ENCODE data around the gene TMEM117. TPM values are rescaled to one million over a fixed set of nuclear protein-coding genes. Genes with fewer than 3 reads are reported as not detected.
A peak's percentile ranks its signal among the peaks of the same experiment; 100 is the strongest.

TMEM117 gene
- total RNA-seq, 1 experiment from 2014 or later = 5.9 TPM

DNA sequence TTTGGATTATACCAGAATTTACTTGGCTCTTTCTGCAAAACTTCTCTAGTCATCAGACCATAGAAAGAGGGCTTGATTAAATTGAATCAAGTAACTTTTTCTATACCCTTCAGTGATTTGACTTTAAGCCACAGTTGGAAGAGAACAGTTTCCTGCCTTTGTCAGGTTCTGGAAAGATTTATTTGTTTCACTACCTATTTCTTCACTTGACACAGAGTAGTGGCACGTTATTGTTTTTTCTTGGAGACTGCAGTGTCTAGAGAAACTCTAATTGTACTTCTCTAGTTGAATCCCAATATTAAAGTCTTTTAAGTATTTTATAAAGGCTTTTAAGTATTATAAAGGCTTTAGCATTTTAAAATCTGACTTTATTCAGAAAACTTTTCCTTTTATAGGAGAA, 138.1 kb downstream of the TMEM117 start:
- H3K27ac ChIP-seq (ENCODE audit: low read depth, low read length, poor library complexity, severe bottlenecking) = peak overlapping the region; percentile 38
- no TSS peak for BruUV-seq (replicated peaks)
- intact Hi-C loops (cut with micrococcal nuclease; ENCODE audit: unreplicated experiment) = no loop called here
- no peaks in the 10 kb centered on the region for H3K27me3 ChIP-seq (replicated peaks; ENCODE audit: insufficient read depth, low read depth, low read length, poor library complexity)
- no peak overlapping the region for H3K4me3 ChIP-seq (ENCODE audit: low read depth, low read length, poor library complexity, severe bottlenecking)
- peaks cover 39% of the 10 kb centered on the region for H3K4me1 ChIP-seq (ENCODE audit: insufficient read depth, low read length, poor library complexity, severe bottlenecking)
- peaks cover 3% of the 10 kb centered on the region for H3K9me3 ChIP-seq (ENCODE audit: low read depth, low read length, poor library complexity, severe bottlenecking)
- CTCF ChIA-PET = no interaction called here
- H3K36me3 ChIP-seq (ENCODE audit: insufficient read depth, low read length, poor library complexity, severe bottlenecking) = no peaks in the 10 kb centered on the region
- TF ChIP-seq, protein P1, sequence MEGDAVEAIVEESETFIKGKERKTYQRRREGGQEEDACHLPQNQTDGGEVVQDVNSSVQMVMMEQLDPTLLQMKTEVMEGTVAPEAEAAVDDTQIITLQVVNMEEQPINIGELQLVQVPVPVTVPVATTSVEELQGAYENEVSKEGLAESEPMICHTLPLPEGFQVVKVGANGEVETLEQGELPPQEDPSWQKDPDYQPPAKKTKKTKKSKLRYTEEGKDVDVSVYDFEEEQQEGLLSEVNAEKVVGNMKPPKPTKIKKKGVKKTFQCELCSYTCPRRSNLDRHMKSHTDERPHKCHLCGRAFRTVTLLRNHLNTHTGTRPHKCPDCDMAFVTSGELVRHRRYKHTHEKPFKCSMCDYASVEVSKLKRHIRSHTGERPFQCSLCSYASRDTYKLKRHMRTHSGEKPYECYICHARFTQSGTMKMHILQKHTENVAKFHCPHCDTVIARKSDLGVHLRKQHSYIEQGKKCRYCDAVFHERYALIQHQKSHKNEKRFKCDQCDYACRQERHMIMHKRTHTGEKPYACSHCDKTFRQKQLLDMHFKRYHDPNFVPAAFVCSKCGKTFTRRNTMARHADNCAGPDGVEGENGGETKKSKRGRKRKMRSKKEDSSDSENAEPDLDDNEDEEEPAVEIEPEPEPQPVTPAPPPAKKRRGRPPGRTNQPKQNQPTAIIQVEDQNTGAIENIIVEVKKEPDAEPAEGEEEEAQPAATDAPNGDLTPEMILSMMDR (conservative IDR thresholded peaks at IDR 0.05; ENCODE audit: low read depth, low read length) = no peak
- no peak for TF ChIP-seq EZH2 (IDR thresholded peaks at IDR 0.05; ENCODE audit: borderline replicate concordance, low read depth, low read length, poor library complexity, severe bottlenecking)
- POLR2A ChIA-PET (ENCODE audit: low non-redundant PET) = no interaction called here
- DNase-seq (ENCODE audit: low spot score) = no peak

DNA sequence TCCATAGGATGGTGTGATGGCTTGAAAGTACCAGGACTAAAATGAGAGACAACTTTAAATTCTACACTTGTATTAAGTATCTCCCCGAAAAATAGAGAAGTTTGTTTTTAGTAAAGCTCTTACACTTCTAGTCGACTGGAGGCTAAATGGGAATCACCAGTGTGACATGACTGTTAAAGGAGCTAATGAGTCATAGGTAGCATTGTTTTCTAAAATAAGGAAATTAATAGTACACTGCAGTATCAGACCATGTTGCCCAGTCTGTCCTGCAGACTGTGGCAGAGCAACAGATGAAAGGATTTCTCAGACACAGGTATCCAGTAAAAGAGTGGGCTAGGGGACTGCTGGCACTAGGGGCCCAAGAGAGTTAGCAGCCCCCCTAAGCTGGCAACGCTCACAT, 140.1 kb downstream of the TMEM117 start:
- no peaks in the 10 kb centered on the region for H3K27me3 ChIP-seq (replicated peaks; ENCODE audit: insufficient read depth, low read depth, low read length, poor library complexity)
- TF ChIP-seq, protein P1 (conservative IDR thresholded peaks at IDR 0.05; ENCODE audit: low read depth, low read length) = no peak
- TF ChIP-seq EZH2 (IDR thresholded peaks at IDR 0.05; ENCODE audit: borderline replicate concordance, low read depth, low read length, poor library complexity, severe bottlenecking) = no peak
- no peak overlapping the region for H3K27ac ChIP-seq (ENCODE audit: low read depth, low read length, poor library complexity, severe bottlenecking)
- CTCF ChIA-PET = no interaction called here
- no peaks in the 10 kb centered on the region for H3K36me3 ChIP-seq (ENCODE audit: insufficient read depth, low read length, poor library complexity, severe bottlenecking)
- intact Hi-C loops (cut with micrococcal nuclease; ENCODE audit: unreplicated experiment) = no loop called here
- H3K4me3 ChIP-seq (ENCODE audit: low read depth, low read length, poor library complexity, severe bottlenecking) = no peak overlapping the region
- POLR2A ChIA-PET (ENCODE audit: low non-redundant PET) = no interaction called here
- BruUV-seq (replicated peaks) = no TSS peak
- peaks cover 31% of the 10 kb centered on the region for H3K4me1 ChIP-seq (ENCODE audit: insufficient read depth, low read length, poor library complexity, severe bottlenecking)
- no peak for DNase-seq (ENCODE audit: low spot score)
- H3K9me3 ChIP-seq (ENCODE audit: low read depth, low read length, poor library complexity, severe bottlenecking) = peaks cover 4% of the 10 kb centered on the region

DNA sequence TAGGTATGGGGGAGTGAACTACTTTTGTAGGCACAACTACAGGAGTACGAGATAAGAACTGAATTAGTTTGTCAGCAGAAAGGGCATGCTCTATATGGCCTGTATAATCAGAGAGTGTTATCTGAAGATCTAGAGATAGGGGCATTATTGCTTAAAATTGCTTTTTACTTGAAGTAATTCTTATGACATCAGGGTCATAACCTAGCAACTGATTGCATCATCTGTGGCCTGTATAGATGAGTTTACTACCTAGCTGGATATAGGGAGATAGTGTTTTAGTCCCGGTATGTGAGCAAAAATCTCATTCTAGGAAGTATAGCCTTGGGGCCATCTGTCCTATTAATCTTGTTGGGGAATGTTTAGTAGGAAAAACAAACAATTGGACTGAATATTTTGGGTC, 142.7 kb downstream of the TMEM117 start:
- BruUV-seq (replicated peaks) = no TSS peak
- Histone ChIP-seq H3K4me3 (ENCODE audit: low read depth, low read length, poor library complexity, severe bottlenecking) (no peak overlapping the region), H3K27ac (ENCODE audit: low read depth, low read length, poor library complexity, severe bottlenecking) (no peak overlapping the region), H3K27me3 (replicated peaks; ENCODE audit: insufficient read depth, low read depth, low read length, poor library complexity) (no peaks in the 10 kb centered on the region), H3K36me3 (ENCODE audit: insufficient read depth, low read length, poor library complexity, severe bottlenecking) (no peaks in the 10 kb centered on the region), H3K4me1 (ENCODE audit: insufficient read depth, low read length, poor library complexity, severe bottlenecking) (peaks cover 17% of the 10 kb centered on the region), H3K9me3 (ENCODE audit: low read depth, low read length, poor library complexity, severe bottlenecking) (peaks cover 4% of the 10 kb centered on the region)
- DNase-seq (ENCODE audit: low spot score) = no peak
- CTCF ChIA-PET = no interaction called here
- TF ChIP-seq, protein P1 (conservative IDR thresholded peaks at IDR 0.05; ENCODE audit: low read depth, low read length) = no peak
- no peak for TF ChIP-seq EZH2 (IDR thresholded peaks at IDR 0.05; ENCODE audit: borderline replicate concordance, low read depth, low read length, poor library complexity, severe bottlenecking)
- intact Hi-C loops (cut with micrococcal nuclease; ENCODE audit: unreplicated experiment) = no loop called here
- POLR2A ChIA-PET (ENCODE audit: low non-redundant PET) = no interaction called here

Data from A673 (cell line).